K562 (cell line): Measurements from ENCODE around the gene EXOC4.

Experiments used
- CBFA2T2 ChIP-seq: fragments of 450-650 bp; conservative IDR thresholded peaks from 2 replicates; pipeline ENCODE4 v1.6.1; 2017; ENCODE audit warnings: mild to moderate bottlenecking
- FOSL1 ChIP-seq: fragments of 200-800 bp; sonication (Bioruptor generic); conservative IDR thresholded peaks from 2 replicates; pipeline ENCODE4 v1.6.1; 2016; ENCODE audit warnings: missing genetic modification characterization, missing compliant biosample characterization
- SMARCC2 ChIP-seq: fragments of 450-650 bp; IDR thresholded peaks from 2 replicates; pipeline ENCODE4 v1.6.1; 2017; ENCODE audit warnings: antibody characterized with exemption, moderate library complexity, mild to moderate bottlenecking, low read depth
- SRF ChIP-seq, 2 experiments: fragments of 250-450, 450-650 bp in 1 of 2; sonication (Bioruptor Pico) in 1 of 2; sonication (generic) in 1 of 2; formaldehyde crosslinking; IDR thresholded peaks; 2 replicates each; pipeline versions ENCODE4 v1.5.0 to v1.5.1; 2020 to 2022; ENCODE audit warnings: mild to moderate bottlenecking in 1 of 2, missing genetic modification reagents in 1 of 2
- ZNF12 ChIP-seq: sonication (generic); formaldehyde crosslinking; IDR thresholded peaks from 2 replicates; pipeline ENCODE4 v1.4.0; 2020; ENCODE audit warnings: mild to moderate bottlenecking, missing genetic modification reagents
- ZNF316 ChIP-seq: fragments of 450-650 bp; IDR thresholded peaks from 2 replicates; pipeline ENCODE4 v1.6.1; 2016
- ZNF766 ChIP-seq: fragments of 200-800 bp; sonication (Bioruptor generic); conservative IDR thresholded peaks from 2 replicates; pipeline ENCODE4 v1.6.1; 2016; ENCODE audit warnings: missing genetic modification characterization, missing compliant biosample characterization
- TF ChIP-seq, protein P1 (sequence below), 2 experiments: fragments of 450-650 bp; formaldehyde crosslinking in 1 of 2; IDR thresholded peaks; 2 replicates each; pipeline versions ENCODE4 v1.4.0 to v1.6.1; 2014 to 2020; ENCODE audit warnings: mild to moderate bottlenecking in 2 of 2, borderline replicate concordance in 1 of 2, low read depth in 1 of 2
- TF ChIP-seq, protein P2 (sequence below), 2 experiments: fragments of 450-650 bp in 1 of 2; sonication (generic) in 1 of 2; formaldehyde crosslinking in 1 of 2; IDR thresholded peaks; 2 replicates each; pipeline versions ENCODE4 v1.7.1 to v1.9.0; 2016 to 2022; ENCODE audit warnings: inconsistent platforms in 1 of 2, mild to moderate bottlenecking in 1 of 2, missing genetic modification reagents in 1 of 2
- TF ChIP-seq, protein P3 (sequence below): sonication (generic); IDR thresholded peaks from 2 replicates; pipeline ENCODE4 v1.6.1; 2016

DNA sequence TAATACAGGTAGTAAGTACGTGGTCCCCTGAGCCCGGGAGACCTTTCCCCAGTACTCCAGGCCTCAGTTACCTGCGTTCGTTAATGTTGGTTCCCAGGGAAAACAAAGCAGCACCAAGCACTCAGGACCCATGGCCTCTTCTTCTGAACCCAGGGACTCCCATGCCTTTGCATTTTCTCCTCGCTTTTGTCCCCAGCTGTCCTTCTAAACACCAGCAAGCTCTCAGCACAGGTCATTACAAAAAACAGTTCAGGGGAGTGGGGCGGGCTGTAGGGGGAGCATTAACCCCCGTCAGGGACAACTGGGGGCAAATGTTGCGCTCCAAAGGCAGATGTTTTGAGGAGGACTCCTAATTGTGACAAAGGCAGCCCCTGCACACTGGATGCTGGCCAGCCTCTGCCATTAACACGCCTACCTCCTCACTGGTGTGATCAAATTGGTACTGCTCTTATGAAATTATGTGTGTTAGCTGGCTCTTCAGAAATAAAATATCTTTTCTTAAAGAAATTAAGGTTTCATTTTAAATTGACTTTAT lies 793.8 kb downstream of the EXOC4 start:
- TF ChIP-seq SMARCC2 (no peak), SRF (CRISPR knock-in tag; IDR thresholded peaks at IDR 0.05) (no peak), ZNF12 (no peak), FOSL1 (tag) (no peak), ZNF766 (CRISPR knock-in tag) (no peak), ZNF316 (no peak), CBFA2T2 (no peak)
- TF ChIP-seq, protein P1, sequence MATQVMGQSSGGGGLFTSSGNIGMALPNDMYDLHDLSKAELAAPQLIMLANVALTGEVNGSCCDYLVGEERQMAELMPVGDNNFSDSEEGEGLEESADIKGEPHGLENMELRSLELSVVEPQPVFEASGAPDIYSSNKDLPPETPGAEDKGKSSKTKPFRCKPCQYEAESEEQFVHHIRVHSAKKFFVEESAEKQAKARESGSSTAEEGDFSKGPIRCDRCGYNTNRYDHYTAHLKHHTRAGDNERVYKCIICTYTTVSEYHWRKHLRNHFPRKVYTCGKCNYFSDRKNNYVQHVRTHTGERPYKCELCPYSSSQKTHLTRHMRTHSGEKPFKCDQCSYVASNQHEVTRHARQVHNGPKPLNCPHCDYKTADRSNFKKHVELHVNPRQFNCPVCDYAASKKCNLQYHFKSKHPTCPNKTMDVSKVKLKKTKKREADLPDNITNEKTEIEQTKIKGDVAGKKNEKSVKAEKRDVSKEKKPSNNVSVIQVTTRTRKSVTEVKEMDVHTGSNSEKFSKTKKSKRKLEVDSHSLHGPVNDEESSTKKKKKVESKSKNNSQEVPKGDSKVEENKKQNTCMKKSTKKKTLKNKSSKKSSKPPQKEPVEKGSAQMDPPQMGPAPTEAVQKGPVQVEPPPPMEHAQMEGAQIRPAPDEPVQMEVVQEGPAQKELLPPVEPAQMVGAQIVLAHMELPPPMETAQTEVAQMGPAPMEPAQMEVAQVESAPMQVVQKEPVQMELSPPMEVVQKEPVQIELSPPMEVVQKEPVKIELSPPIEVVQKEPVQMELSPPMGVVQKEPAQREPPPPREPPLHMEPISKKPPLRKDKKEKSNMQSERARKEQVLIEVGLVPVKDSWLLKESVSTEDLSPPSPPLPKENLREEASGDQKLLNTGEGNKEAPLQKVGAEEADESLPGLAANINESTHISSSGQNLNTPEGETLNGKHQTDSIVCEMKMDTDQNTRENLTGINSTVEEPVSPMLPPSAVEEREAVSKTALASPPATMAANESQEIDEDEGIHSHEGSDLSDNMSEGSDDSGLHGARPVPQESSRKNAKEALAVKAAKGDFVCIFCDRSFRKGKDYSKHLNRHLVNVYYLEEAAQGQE (IDR thresholded peaks at IDR 0.05; ENCODE audit: borderline replicate concordance) = no peak
- TF ChIP-seq, protein P1 (CRISPR knock-in tag; IDR thresholded peaks at IDR 0.05; ENCODE audit: low read depth) = no peak
- TF ChIP-seq, protein P2, sequence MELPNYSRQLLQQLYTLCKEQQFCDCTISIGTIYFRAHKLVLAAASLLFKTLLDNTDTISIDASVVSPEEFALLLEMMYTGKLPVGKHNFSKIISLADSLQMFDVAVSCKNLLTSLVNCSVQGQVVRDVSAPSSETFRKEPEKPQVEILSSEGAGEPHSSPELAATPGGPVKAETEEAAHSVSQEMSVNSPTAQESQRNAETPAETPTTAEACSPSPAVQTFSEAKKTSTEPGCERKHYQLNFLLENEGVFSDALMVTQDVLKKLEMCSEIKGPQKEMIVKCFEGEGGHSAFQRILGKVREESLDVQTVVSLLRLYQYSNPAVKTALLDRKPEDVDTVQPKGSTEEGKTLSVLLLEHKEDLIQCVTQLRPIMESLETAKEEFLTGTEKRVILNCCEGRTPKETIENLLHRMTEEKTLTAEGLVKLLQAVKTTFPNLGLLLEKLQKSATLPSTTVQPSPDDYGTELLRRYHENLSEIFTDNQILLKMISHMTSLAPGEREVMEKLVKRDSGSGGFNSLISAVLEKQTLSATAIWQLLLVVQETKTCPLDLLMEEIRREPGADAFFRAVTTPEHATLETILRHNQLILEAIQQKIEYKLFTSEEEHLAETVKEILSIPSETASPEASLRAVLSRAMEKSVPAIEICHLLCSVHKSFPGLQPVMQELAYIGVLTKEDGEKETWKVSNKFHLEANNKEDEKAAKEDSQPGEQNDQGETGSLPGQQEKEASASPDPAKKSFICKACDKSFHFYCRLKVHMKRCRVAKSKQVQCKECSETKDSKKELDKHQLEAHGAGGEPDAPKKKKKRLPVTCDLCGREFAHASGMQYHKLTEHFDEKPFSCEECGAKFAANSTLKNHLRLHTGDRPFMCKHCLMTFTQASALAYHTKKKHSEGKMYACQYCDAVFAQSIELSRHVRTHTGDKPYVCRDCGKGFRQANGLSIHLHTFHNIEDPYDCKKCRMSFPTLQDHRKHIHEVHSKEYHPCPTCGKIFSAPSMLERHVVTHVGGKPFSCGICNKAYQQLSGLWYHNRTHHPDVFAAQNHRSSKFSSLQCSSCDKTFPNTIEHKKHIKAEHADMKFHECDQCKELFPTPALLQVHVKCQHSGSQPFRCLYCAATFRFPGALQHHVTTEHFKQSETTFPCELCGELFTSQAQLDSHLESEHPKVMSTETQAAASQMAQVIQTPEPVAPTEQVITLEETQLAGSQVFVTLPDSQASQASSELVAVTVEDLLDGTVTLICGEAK (IDR thresholded peaks at IDR 0.05) = no peak
- TF ChIP-seq, protein P2 (CRISPR knock-in tag; IDR thresholded peaks at IDR 0.05) = no peak
- TF ChIP-seq, protein P3, sequence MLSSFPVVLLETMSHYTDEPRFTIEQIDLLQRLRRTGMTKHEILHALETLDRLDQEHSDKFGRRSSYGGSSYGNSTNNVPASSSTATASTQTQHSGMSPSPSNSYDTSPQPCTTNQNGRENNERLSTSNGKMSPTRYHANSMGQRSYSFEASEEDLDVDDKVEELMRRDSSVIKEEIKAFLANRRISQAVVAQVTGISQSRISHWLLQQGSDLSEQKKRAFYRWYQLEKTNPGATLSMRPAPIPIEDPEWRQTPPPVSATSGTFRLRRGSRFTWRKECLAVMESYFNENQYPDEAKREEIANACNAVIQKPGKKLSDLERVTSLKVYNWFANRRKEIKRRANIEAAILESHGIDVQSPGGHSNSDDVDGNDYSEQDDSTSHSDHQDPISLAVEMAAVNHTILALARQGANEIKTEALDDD = no peak
